Activated gamma-delta T cell treated with Interleukin-2 at 50 U/mL for 16 hours (primary cell): ENCODE results near the gene POLR2L.

Experiments
- DNase-seq: peaks from one replicate; pipeline ENCODE4 v3.0.0-alpha.2; 2020

POLR2L gene

DNA sequence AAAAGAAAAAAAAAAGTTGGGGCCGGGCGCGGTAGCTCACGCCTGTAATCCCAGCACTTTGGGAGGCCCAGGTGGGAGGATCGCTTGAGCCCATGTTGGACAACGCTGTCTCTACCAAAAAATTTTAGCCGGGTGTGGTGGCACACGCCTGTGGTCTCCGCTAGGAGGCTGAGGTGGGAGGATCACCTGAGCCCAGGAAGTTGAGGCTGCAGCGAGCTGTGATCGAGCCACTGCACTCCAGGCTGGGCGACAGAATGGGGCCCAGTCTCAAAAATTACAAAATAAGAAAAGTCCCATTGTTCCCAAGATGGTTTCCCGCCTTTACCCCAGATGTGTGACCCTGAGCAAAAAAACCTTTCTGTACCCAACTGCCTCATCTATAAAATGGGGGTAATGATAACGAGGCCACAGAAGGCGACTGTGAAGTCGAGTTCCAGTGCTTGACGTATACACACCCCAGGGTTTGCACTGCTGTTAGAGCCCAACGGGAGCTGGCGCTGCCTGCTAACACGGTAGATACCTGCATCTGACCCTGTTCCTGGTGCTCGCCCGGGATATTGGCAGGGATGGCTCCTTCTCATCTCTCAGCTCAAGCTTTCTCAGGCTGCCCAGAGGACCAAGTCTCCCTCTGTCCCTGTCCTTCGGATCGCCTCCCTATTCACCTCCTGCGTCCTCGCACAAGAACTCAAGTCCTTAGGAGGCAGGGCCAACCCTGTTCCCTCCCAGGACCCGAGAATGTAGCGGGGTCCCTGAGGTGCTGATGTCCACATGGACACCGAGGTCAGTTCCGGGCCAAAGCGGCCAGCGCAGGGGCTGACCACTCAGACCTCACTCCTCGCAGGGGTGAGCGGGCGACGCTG is 33.7 kb downstream of the POLR2L start:
- no peak for DNase-seq

DNA sequence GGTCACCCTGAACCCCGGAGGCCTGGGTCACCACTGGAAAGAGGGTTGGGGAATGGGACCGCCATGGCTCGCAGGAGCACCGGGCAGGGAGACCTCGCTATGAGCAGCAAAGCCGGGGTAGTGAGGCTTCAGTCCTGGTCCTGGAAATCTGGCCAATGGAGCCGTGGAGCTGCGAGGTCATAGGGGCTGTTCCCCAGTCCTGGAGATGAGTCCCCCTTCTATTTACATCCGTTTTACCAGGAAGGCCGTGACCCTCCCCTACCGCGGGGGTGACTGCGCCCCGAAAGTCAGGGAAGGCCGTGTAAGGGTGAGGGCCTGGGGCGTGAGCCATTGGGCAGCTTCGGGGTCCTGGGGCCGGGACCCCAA is 37.7 kb downstream of the POLR2L start:
- DNase-seq: no peak

DNA sequence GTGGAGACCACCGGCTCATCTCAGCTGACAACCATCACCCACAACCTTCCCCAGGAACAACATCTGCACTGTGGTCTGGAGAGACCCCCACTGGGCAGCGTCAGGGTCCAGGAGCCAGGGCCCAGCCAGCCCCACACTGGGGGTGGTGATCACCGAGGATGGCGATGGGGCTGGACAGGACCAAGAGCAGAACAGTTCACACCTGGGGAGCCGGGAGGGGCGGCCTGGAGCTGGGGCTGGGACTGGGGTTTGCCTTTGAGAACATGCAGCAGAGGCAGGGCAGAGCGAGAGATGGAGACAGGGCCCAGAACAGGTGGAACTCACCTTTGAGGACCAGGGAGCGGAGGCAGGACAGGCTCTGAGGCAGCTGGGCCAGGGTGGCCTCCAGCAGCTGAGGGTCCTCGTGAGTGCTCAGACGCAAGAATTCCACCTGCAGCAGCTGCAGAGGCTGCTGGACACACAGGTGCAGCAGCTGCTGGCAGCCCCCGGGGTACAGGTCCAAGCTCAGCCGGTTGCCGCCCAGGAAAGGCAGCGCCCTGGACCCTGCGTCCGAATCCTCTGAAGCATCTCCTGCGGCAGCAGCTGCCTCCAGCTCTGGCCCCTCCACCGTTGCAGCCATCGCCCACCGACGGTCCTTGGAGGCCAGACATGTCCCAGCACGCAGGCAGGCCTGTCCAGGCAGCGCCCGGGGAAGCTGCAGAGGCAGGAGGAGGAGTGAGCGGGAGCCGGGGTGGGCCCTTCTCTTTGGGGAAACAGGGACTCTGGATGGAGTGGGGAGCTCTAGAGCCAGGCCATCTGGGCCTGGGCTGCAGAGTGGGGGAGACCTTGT is 38.3 kb downstream of the POLR2L start:
- no peak for DNase-seq

GRCh38 chr11:803467-803742 is 38.9 kb downstream of the POLR2L start:
- DNase-seq: no peak

DNA sequence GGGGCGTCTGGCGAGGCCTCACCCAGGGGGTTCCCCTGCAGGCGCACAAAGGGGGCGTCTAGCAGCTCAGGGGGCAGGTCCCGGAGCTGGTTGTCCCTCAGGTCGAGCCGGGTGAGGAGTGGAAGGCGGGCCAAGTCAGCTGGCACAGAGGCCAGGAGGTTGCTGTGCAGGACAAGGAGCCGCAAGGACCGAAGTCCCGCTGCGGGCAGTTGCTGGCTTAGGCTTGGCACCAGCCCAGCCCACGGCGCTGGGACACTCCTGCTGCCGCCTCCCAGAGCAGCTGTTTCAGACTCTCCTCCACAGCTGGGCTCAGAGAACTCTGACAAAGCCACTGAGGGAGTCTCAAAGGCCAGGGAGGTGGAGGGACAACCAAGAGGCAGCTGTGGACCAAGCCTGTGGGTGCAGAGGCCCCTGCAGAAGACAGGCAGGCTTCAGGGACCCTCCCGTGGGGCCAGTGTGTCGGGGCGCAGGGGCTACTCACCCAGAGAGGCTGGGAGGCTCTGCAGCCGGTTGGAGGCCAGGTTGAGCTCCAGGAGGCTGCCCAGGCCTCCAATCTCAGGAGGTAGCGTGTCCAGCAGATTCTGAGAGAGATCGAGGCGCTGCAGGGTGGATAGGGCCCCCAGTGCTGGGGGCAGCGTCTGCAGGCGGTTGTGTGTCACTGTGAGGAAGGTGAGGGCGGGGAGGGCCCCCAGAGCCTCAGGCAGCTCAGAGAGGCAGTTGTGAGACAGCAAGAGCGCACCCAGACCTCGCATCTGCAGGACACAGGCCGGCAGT is 39.4 kb downstream of the POLR2L start:
- no peak for DNase-seq

GRCh38 chr11:802018-802617 is 40.2 kb downstream of the POLR2L start:
- DNase-seq: no peak

DNA sequence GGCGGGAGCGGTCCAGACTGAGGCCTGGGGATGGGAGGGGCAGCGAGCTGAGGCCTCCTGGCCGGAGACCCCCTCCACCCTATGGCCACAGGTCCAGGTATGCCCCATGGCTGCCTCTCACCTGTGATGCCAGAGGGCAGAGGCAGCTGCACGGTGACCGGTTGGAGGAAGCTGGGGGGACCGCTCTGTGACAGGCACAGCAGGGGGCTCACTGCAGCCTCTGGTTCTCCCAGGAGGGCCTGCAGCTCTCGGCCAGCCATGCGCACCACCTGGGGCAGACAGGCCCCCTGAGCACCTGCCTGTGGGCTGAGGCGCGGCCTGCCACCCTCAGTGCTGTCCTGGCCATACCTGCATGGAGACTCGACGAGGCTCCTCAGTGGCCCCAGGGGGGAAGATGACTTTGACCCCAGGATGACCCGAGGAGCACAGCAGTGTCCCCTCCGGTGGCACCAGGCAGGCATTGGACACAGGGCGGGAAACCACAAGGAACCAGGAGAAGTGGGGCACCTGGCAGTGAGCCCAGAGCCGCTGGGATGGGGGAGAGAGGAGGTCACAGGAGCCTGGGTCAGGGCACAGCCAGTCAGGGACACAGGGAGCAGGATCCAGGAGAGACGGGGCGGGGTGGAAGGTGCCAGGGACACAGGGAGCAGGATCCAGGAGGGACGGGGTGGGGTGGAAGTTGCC is 41.1 kb downstream of the POLR2L start:
- no peak for DNase-seq

- DNase-seq: no peak
These were observed 41.9 kb downstream of the POLR2L start for GRCh38 chr11:800473-800872.

GRCh38 chr11:799641-800316 is 42.5 kb downstream of the POLR2L start:
- DNase-seq: no peak

- peak; percentile 82 for DNase-seq
These were observed 44.1 kb downstream of the POLR2L start, which contains the start of gene SLC25A22 for GRCh38 chr11:798093-798713. Gene SLC25A22, minus strand, starts transcription at chr11:798281. Its CDS starts 3,275 bp downstream, at chr11:795006.

DNA sequence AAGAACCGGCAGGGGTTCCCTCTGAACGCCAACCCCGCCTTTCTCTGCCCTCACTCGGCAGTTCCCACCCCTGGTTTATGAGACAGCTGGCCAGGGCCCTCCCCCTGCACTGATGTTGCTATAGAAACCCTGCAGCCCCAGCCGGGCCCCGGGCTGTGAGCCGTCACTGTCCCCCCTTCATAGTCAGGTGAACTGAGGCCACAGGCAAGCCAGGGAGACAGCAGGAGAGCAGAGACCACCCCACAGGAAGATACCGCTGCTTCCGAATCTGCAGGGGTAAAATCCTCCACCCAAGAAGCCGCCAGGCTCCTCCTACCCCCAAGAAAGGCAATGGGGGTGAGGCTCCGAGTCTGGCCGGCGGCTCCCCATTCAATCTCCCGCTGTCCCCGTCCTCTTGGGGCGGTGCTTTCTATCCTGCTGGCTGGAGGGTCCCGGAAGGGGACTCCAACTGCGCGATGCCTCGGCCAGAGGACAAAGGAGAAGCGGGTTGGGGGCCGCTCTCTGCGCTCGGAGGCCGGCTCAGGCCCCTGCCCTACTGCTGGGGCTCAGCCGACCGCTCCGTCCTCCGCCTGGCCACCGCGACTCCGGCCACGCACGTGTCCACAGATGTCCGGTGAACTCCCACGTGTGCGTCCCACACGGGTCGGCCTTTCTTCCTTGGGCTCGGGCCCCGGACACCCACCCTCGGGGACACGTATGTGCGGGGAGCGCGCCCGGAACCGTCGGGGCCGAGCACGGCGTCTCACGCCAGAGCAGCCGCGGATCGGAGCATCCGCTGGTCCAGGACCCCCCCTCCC is 44.8 kb downstream of the POLR2L start:
- peak; percentile 66 for DNase-seq

GRCh38 chr11:796565-797295 is 45.6 kb downstream of the POLR2L start:
- DNase-seq: no peak

DNA sequence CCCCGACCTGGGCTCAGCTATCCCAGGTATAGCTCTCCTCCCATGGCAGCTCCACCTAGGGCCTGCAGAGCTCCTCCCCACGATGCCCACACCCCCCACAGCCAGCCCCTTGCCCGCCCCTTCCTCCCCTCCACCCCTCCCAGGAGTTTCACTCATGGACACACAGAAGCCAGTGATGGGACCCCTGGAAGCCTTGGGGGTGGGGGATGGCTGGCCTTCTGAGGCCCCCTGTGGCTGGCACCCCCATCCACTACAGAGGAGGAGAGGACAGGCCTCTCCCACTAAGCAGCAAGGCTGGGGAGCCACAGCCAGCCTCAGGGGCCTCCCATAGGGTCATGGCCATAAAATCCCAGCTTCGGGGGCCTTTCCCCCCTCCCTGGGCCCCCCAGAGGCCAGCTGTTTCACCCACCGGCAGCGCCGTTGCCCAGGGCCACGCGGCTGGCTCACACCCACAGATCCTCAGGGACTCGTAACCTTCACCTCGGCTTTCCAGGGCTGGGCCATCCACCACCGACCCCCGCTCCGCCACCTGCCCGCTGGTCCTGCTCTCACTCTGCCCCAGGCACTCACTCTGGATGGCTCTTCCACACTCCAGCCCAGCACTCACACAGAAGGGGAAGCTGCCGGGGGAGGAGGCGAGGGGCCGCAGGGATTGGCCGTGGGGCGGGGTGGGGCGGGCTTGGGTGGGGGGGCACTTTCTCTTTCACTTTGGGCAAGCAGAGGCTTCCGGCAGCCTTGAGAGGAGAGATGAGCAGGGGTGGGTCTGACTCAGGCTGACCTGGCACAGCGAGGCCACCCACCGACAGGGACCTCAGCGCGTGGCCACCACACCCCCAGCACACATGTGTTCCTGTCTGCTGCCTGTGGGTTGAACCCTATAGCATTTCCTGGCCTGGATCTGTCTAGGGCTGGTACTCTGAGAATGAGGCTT is 46.4 kb downstream of the POLR2L start:
- DNase-seq: peak; percentile 72

DNA sequence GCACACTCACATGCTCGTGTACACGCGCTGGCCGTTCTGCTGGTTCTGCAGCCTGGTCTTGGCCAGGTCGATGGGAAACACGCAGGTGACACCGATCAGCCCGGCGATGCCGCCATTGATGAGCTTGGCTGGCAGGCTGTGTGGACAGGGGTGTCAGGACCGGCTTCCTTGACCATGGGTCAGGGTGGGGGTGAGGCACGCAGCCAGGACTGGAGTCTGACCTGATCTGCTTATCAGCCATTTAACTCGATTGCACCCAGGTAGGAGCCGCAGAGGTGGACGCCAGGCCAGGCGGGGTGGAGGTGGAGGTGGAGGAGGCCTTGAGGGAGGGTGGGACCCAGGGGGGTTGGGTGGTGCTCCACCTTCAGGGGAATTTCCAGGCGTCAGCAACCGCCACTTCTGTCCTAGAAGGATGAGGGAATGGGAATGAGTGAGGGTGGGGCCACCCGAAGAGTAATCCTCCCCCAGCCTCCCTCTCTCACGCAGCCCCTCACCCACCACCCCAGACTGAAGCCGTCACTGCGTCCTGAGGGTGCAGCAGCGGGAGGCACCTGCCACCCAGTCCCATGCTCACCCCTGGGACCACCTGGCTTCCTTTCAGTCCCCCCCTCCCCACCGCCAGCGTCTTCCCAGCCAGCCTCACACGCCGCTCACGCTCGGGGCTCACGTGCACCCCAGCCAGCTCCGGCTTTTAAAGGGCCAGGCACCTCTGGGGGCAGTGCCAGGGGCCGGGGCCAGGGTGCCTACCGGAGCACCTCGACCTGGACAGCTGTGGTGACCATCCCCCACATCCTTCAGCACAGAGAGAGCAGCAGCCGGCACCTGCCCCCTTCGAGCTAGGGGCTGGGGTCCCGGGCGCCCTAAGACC is 47.3 kb downstream of the POLR2L start:
- no peak for DNase-seq

- no peak for DNase-seq
These were observed 48.1 kb downstream of the POLR2L start for GRCh38 chr11:794013-794765.

GRCh38 chr11:793556-793955 is 48.8 kb downstream of the POLR2L start:
- no peak for DNase-seq

DNA sequence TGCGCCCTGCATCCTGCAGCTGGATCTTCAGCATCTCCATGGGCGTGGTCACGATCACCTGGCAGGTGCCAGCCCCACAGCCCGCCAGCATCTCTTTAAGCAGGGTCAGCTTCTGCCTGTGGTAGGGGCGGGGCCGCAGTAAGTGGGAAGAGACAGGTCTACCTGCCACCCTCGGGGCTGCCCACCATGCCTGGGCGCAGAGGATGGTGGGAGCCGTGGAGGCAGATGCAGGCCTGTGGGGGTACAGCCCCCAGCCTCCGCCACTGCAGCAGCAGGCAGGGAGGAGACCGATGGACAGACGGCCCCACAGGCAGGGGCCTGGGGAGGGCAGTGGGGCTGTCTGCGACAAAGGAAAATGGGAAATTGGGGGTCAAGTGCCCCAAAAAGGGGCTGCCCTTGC is 49.5 kb downstream of the POLR2L start:
- DNase-seq: no peak
